Smooth muscle cell (in vitro differentiated cells): ENCODE measurements around the gene IFIT1. TPM values are rescaled to one million over a fixed set of nuclear protein-coding genes. Genes with fewer than 3 reads are reported as not detected.
A peak's percentile ranks its signal among the peaks of the same experiment; 100 is the strongest.
"Not testable (repeated sequence)": the region's sequence is repeated elsewhere in the genome, so short reads cannot be mapped to it uniquely, and the experiment has no call there.

Experiments
- DNase-seq: peaks from one replicate; lab custom pipeline; 2025; ENCODE audit not compliant: unreplicated experiment; lab: John Stamatoyannopoulos, UW
- H2AFZ ChIP-seq: fragments of 200-600 bp; sonication (generic); 2 replicates; pipeline ENCODE4 v1.6.0; 2016; ENCODE audit warnings: antibody characterized with exemption, low read depth, mild to moderate bottlenecking
- H3F3A ChIP-seq: fragments of 200-600 bp; sonication (generic); 2 replicates; pipeline ENCODE4 v1.6.0; 2017; ENCODE audit warnings: antibody characterized with exemption, low read depth
- H3K27ac ChIP-seq: fragments of 200-600 bp; sonication (generic); 2 replicates; pipeline ENCODE4 v1.5.1; 2016; ENCODE audit warnings: low read depth, mild to moderate bottlenecking
- H3K27me3 ChIP-seq: fragments of 200-600 bp; sonication (generic); 2 replicates; pipeline ENCODE4 v1.6.1; 2016; ENCODE audit warnings: low read depth, mild to moderate bottlenecking
- H3K36me3 ChIP-seq: fragments of 200-600 bp; sonication (generic); 2 replicates; pipeline ENCODE4 v1.5.1; 2016; ENCODE audit warnings: low read depth
- H3K4me1 ChIP-seq: fragments of 200-600 bp; sonication (generic); 2 replicates; pipeline ENCODE4 v1.5.1; 2016; ENCODE audit warnings: low read depth
- H3K4me2 ChIP-seq: fragments of 200-600 bp; sonication (generic); 2 replicates; pipeline ENCODE4 v1.6.0; 2016; ENCODE audit warnings: mild to moderate bottlenecking
- H3K4me3 ChIP-seq: fragments of 200-600 bp; sonication (generic); 2 replicates; pipeline ENCODE4 v1.5.1; 2016; ENCODE audit warnings: mild to moderate bottlenecking
- H3K79me2 ChIP-seq: fragments of 200-600 bp; sonication (generic); 2 replicates; pipeline ENCODE4 v1.6.0; 2016; ENCODE audit warnings: low read depth, mild to moderate bottlenecking
- H3K9ac ChIP-seq: fragments of 200-600 bp; sonication (generic); 2 replicates; pipeline ENCODE4 v1.6.0; 2016; ENCODE audit warnings: low read depth
- H3K9me3 ChIP-seq: fragments of 200-600 bp; sonication (generic); replicated peaks from 2 replicates; pipeline ENCODE4 v1.5.1; 2016; ENCODE audit warnings: low read depth
- H4K20me1 ChIP-seq: fragments of 200-600 bp; sonication (generic); 2 replicates; pipeline ENCODE4 v1.6.0; 2016; ENCODE audit warnings: low read depth
- WGBS: methylation state at CpG from one replicate; pipeline ENCODE4 v1.1.7; 2016; ENCODE audit warnings: low lambda C conversion rate; 5-methylcytosine and 5-hydroxymethylcytosine counted together
- polyA plus RNA-seq: library from polyadenylated mRNA; unstranded; fragments of >200 nt; fragmentation: Nextera tagmentation; extraction: Ambion mirVana; gene quantifications from 2 replicates; pipeline ENCODE4 v1.2.1, GENCODE V29; 2016
- total RNA-seq: library from RNA; depleted of rRNA; stranded (reverse); fragments of >200 nt; gene quantifications from 2 replicates; pipeline ENCODE4 v1.2.3, GENCODE V29; 2014
- TF ChIP-seq, protein P1 (sequence below): fragments of 200-600 bp; sonication (generic); IDR thresholded peaks from 2 replicates; pipeline ENCODE4 v1.5.1; 2017; ENCODE audit warnings: borderline replicate concordance, mild to moderate bottlenecking, antibody characterized with exemption; ENCODE audit not compliant: insufficient read depth, poor library complexity, severe bottlenecking

The IFIT1 gene
- total and polyA plus RNA-seq, 2 experiments from 2014 or later: 1.2 to 1.8 TPM

- not testable (repeated sequence) for H3K36me3 ChIP-seq, H3K79me2 ChIP-seq, H3K9ac ChIP-seq, H3K27ac ChIP-seq, H3K4me1 ChIP-seq, H4K20me1 ChIP-seq, H3K9me3 ChIP-seq, DNase-seq, H2AFZ ChIP-seq, H3K4me3 ChIP-seq, H3K27me3 ChIP-seq, H3F3A ChIP-seq, H3K4me2 ChIP-seq
- WGBS: 92% methylated on average over 5 of the region's 5 CpGs
These were observed 18.1 kb downstream of the IFIT1 start for GRCh38 chr10:89410551-89410950.

- H3K9me3 ChIP-seq, H3K4me3 ChIP-seq, DNase-seq, H4K20me1 ChIP-seq, H3K27me3 ChIP-seq, H3K4me2 ChIP-seq, H3K9ac ChIP-seq, H2AFZ ChIP-seq, H3F3A ChIP-seq, H3K4me1 ChIP-seq, H3K27ac ChIP-seq, H3K79me2 ChIP-seq, H3K36me3 ChIP-seq: not testable (repeated sequence)
- 90% methylated on average over 2 of the region's 2 CpGs for WGBS
These were observed 18.7 kb downstream of the IFIT1 start for GRCh38 chr10:89411135-89411534.

DNA sequence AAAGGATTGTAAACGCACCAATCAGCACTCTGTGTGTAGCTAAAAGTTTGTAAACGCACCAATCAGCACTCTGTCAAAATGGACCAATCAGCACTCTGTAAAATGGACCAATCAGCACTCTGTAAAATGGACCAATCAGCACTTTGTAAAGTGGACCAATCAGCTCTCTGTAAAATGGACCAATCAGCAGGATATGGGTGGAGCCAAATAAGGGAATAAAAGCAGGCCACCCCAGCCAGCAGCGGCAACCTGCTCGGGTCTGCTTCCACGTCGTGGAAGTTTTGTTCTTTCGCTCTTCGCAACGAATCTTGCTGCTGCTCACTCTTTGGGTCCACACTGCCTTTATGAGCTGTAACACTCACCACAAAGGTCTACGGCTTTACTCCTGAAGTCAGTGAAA is 19.9 kb downstream of the IFIT1 start:
- not testable (repeated sequence) for H3K36me3 ChIP-seq, H3K9ac ChIP-seq
- WGBS: 82% methylated on average over 10 of the region's 10 CpGs

DNA sequence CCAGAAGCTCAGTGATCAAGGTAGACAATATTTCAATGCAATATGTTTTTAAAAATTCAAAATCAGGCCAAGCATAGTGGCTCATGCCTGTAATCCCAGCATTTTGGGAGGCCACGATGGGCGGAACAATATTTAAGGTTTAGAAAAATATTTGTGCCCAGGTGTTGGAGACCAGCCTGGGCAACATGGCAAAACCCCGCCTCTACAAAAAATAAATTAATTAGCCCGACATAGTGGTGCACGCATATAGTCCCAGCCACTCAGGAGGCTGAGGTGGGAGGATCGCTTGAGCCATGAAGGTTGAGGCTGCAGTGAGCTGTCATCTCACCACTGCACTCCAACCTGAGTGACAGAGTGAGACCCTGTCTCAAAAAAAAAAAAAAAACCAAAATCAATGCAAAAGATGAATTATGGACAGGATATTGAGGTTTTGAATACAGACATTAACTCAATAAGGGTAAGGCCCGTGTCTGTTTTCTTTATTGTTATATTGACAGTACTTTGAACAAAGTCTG is 21.0 kb downstream of the IFIT1 start:
- Histone ChIP-seq H3K27ac (no peak overlapping the region), H3K9me3 (no peaks in the 10 kb centered on the region)

More for the DNA sequence above, 19.9 kb downstream of the IFIT1 start:
- not testable (repeated sequence) for H3K9me3 ChIP-seq, H3K27me3 ChIP-seq, H2AFZ ChIP-seq, H3K4me3 ChIP-seq, DNase-seq, H3K79me2 ChIP-seq, H3K27ac ChIP-seq, H3F3A ChIP-seq, H4K20me1 ChIP-seq, H3K4me1 ChIP-seq, H3K4me2 ChIP-seq

GRCh38 chr10:89414146-89414878 is 21.9 kb downstream of the IFIT1 start, which contains the start of gene IFIT5:
IFIT5 (plus strand) TSS chr10:89414568; CDS start chr10:89414799, 231 bp downstream.
- H3K9me3 ChIP-seq: no peaks in the 10 kb centered on the region
- H3K36me3 ChIP-seq: no peaks in the 10 kb centered on the region
- H3K27me3 ChIP-seq: no peaks in the 10 kb centered on the region
- TF ChIP-seq, protein P1, sequence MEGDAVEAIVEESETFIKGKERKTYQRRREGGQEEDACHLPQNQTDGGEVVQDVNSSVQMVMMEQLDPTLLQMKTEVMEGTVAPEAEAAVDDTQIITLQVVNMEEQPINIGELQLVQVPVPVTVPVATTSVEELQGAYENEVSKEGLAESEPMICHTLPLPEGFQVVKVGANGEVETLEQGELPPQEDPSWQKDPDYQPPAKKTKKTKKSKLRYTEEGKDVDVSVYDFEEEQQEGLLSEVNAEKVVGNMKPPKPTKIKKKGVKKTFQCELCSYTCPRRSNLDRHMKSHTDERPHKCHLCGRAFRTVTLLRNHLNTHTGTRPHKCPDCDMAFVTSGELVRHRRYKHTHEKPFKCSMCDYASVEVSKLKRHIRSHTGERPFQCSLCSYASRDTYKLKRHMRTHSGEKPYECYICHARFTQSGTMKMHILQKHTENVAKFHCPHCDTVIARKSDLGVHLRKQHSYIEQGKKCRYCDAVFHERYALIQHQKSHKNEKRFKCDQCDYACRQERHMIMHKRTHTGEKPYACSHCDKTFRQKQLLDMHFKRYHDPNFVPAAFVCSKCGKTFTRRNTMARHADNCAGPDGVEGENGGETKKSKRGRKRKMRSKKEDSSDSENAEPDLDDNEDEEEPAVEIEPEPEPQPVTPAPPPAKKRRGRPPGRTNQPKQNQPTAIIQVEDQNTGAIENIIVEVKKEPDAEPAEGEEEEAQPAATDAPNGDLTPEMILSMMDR: no peak
- H3K79me2 ChIP-seq: no peaks in the 10 kb centered on the region
- peak within 1 kb of the TSS; percentile 96 for H2AFZ ChIP-seq
- H3F3A ChIP-seq: no peaks in the 10 kb centered on the region
- H4K20me1 ChIP-seq: no peaks in the 10 kb centered on the region
- peak; percentile 55 for DNase-seq
- H3K4me1 ChIP-seq: peaks cover 3% of the 10 kb centered on the region
- peak within 1 kb of the TSS; percentile 73 for H3K27ac ChIP-seq
- H3K4me3 ChIP-seq: peak within 1 kb of the TSS; percentile 85
- peak within 1 kb of the TSS; percentile 92 for H3K9ac ChIP-seq
- peak within 1 kb of the TSS; percentile 90 for H3K4me2 ChIP-seq
- 2% methylated on average over 48 of the region's 48 CpGs for WGBS

More for the DNA sequence above, 21.0 kb downstream of the IFIT1 start:
- Histone ChIP-seq H3K36me3 (no peaks in the 10 kb centered on the region), H3K4me1 (peaks cover 3% of the 10 kb centered on the region), H3K4me3 (peak overlapping the region; percentile 85), H3K4me2 (peak overlapping the region; percentile 90), H3K79me2 (no peaks in the 10 kb centered on the region), H4K20me1 (no peaks in the 10 kb centered on the region), H3K9ac (no peak overlapping the region), H3F3A (no peaks in the 10 kb centered on the region), H2AFZ (no peak overlapping the region), H3K27me3 (no peaks in the 10 kb centered on the region)
- TF ChIP-seq, protein P1: no peak
- no peak for DNase-seq
- WGBS: 97% methylated on average over 7 of the region's 7 CpGs
